Measurements from ENCODE around the gene MAB21L1.

MAB21L1 gene

GRCh38 chr13:35455022-35455421, 21.5 kb downstream of the MAB21L1 start:
- H3K4me3 ChIP-seq (ENCODE audit: low read length): no peak overlapping the region
- DNase-seq: no peak
- no peaks in the 10 kb centered on the region for H3K9me2 ChIP-seq (replicated peaks; ENCODE audit: insufficient read depth, low read length)
- no peaks in the 10 kb centered on the region for H3F3A ChIP-seq (ENCODE audit: insufficient read depth, low read length)
- H3K79me2 ChIP-seq (ENCODE audit: low read length): no peaks in the 10 kb centered on the region
- no peaks in the 10 kb centered on the region for H3K27me3 ChIP-seq (replicated peaks; ENCODE audit: insufficient read depth, low read length)
- TF ChIP-seq EZH2phosphoT487 (IDR thresholded peaks at IDR 0.05; ENCODE audit: low read length): no peak
- TF ChIP-seq EZH2 (optimal IDR thresholded peaks at IDR 0.05; ENCODE audit: low read depth, low read length): no peak
- no peaks in the 10 kb centered on the region for H3K9me3 ChIP-seq (replicated peaks; ENCODE audit: insufficient read depth, low read length)
- no peak overlapping the region for H3K27ac ChIP-seq (ENCODE audit: low read length)
- no peak overlapping the region for H2AFZ ChIP-seq (ENCODE audit: low read length)
- no peaks in the 10 kb centered on the region for H3K36me3 ChIP-seq (replicated peaks; ENCODE audit: insufficient read depth, low read length)
- no peak overlapping the region for H3K9ac ChIP-seq (ENCODE audit: low read length)
- no peaks in the 10 kb centered on the region for H4K20me1 ChIP-seq (ENCODE audit: insufficient read depth, low read length)
- H3K4me2 ChIP-seq (ENCODE audit: low read depth, low read length): no peak overlapping the region
- H3K4me1 ChIP-seq (ENCODE audit: low read length): no peaks in the 10 kb centered on the region

GRCh38 chr13:35449821-35450220, 26.7 kb downstream of the MAB21L1 start:
- no peak overlapping the region for H3K27ac ChIP-seq (ENCODE audit: low read length)
- H3K9ac ChIP-seq (ENCODE audit: low read length): no peak overlapping the region
- H3K36me3 ChIP-seq (replicated peaks; ENCODE audit: insufficient read depth, low read length): no peaks in the 10 kb centered on the region
- no peak overlapping the region for H2AFZ ChIP-seq (ENCODE audit: low read length)
- DNase-seq: no peak
- no peak overlapping the region for H3K4me2 ChIP-seq (ENCODE audit: low read depth, low read length)
- no peaks in the 10 kb centered on the region for H3K9me3 ChIP-seq (replicated peaks; ENCODE audit: insufficient read depth, low read length)
- no peaks in the 10 kb centered on the region for H3K4me1 ChIP-seq (ENCODE audit: low read length)
- H3F3A ChIP-seq (ENCODE audit: insufficient read depth, low read length): no peaks in the 10 kb centered on the region
- TF ChIP-seq EZH2 (optimal IDR thresholded peaks at IDR 0.05; ENCODE audit: low read depth, low read length) (no peak), EZH2phosphoT487 (IDR thresholded peaks at IDR 0.05; ENCODE audit: low read length) (no peak)
- TF ChIP-seq, protein P1, sequence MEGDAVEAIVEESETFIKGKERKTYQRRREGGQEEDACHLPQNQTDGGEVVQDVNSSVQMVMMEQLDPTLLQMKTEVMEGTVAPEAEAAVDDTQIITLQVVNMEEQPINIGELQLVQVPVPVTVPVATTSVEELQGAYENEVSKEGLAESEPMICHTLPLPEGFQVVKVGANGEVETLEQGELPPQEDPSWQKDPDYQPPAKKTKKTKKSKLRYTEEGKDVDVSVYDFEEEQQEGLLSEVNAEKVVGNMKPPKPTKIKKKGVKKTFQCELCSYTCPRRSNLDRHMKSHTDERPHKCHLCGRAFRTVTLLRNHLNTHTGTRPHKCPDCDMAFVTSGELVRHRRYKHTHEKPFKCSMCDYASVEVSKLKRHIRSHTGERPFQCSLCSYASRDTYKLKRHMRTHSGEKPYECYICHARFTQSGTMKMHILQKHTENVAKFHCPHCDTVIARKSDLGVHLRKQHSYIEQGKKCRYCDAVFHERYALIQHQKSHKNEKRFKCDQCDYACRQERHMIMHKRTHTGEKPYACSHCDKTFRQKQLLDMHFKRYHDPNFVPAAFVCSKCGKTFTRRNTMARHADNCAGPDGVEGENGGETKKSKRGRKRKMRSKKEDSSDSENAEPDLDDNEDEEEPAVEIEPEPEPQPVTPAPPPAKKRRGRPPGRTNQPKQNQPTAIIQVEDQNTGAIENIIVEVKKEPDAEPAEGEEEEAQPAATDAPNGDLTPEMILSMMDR (IDR thresholded peaks at IDR 0.05; ENCODE audit: low read length): no peak
- H3K27me3 ChIP-seq (replicated peaks; ENCODE audit: insufficient read depth, low read length): no peaks in the 10 kb centered on the region
- no peaks in the 10 kb centered on the region for H3K9me2 ChIP-seq (replicated peaks; ENCODE audit: insufficient read depth, low read length)
- H3K4me3 ChIP-seq (ENCODE audit: low read length): no peak overlapping the region
- no peaks in the 10 kb centered on the region for H3K79me2 ChIP-seq (ENCODE audit: low read length)
- H4K20me1 ChIP-seq (ENCODE audit: insufficient read depth, low read length): no peaks in the 10 kb centered on the region

DNA sequence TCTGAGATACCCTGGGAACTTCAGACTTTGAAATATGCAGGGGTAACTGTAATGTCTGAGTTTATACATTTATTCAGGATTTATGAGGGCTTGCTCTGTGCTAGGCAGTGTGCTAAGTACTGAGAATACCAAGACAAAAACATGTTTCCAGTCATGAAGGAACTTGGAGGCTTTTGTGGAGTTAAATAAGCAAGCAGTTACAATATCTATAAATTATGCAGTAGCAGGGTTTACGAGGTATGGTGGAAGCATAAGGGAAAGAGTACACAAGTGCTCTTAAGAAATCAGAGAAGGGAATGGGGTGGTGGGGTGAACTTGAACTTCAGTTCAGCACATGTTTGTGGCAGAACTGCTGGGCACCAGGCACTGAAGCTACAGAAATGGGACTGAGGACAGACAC, 28.0 kb downstream of the MAB21L1 start:
- no peak overlapping the region for H3K27ac ChIP-seq (ENCODE audit: low read length)
- H3K4me1 ChIP-seq (ENCODE audit: low read length): no peaks in the 10 kb centered on the region
- no peak for DNase-seq

More for the DNA sequence above, 28.0 kb downstream of the MAB21L1 start:
- Histone ChIP-seq H3K9ac (ENCODE audit: low read length) (no peak overlapping the region), H3K4me3 (ENCODE audit: low read length) (no peak overlapping the region), H3F3A (ENCODE audit: insufficient read depth, low read length) (no peaks in the 10 kb centered on the region), H3K36me3 (replicated peaks; ENCODE audit: insufficient read depth, low read length) (no peaks in the 10 kb centered on the region), H3K9me3 (replicated peaks; ENCODE audit: insufficient read depth, low read length) (no peaks in the 10 kb centered on the region), H4K20me1 (ENCODE audit: insufficient read depth, low read length) (no peaks in the 10 kb centered on the region), H3K9me2 (replicated peaks; ENCODE audit: insufficient read depth, low read length) (no peaks in the 10 kb centered on the region), H3K4me2 (ENCODE audit: low read depth, low read length) (no peak overlapping the region), H2AFZ (ENCODE audit: low read length) (no peak overlapping the region), H3K79me2 (ENCODE audit: low read length) (no peaks in the 10 kb centered on the region), H3K27me3 (replicated peaks; ENCODE audit: insufficient read depth, low read length) (no peaks in the 10 kb centered on the region)
- TF ChIP-seq EZH2 (optimal IDR thresholded peaks at IDR 0.05; ENCODE audit: low read depth, low read length) (no peak), EZH2phosphoT487 (IDR thresholded peaks at IDR 0.05; ENCODE audit: low read length) (no peak)
- TF ChIP-seq, protein P1 (IDR thresholded peaks at IDR 0.05; ENCODE audit: low read length): no peak

All from MM.1S (cell line).